ENCODE measurements around the gene GAL3ST1. TPM values are rescaled to one million over a fixed set of nuclear protein-coding genes. Genes with fewer than 3 reads are reported as not detected.
"Not testable (repeated sequence)": the region's sequence is repeated elsewhere in the genome, so short reads cannot be mapped to it uniquely, and the experiment has no call there.

GAL3ST1 gene
- total RNA-seq, 2 experiments from 2014 or later = not detected

GRCh38 chr22:30541511-30541910 is 33.0 kb downstream of the GAL3ST1 start:
- not testable (repeated sequence) for H3K36me3 Mint-ChIP-seq, H3K4me3 Mint-ChIP-seq, H3K9me3 Mint-ChIP-seq, H3K4me1 Mint-ChIP-seq, H3K27ac Mint-ChIP-seq, DNase-seq
- H3K27me3 Mint-ChIP-seq = peaks cover 48% of the 10 kb centered on the region

- DNase-seq = no peak
- H3K9me3 Mint-ChIP-seq = no peaks in the 10 kb centered on the region
- H3K4me1 Mint-ChIP-seq = peaks cover 8% of the 10 kb centered on the region
- no peak overlapping the region for H3K4me3 Mint-ChIP-seq
- H3K36me3 Mint-ChIP-seq = no peaks in the 10 kb centered on the region
- peaks cover 37% of the 10 kb centered on the region for H3K27me3 Mint-ChIP-seq
- H3K27ac Mint-ChIP-seq = no peak overlapping the region
Observed at GRCh38 chr22:30539368-30539767, 35.1 kb downstream of the GAL3ST1 start.

GRCh38 chr22:30538280-30538679 is 36.2 kb downstream of the GAL3ST1 start:
- DNase-seq = no peak
- Mint-ChIP-seq H3K36me3 (no peaks in the 10 kb centered on the region), H3K27ac (no peak overlapping the region), H3K27me3 (peaks cover 30% of the 10 kb centered on the region), H3K4me3 (no peak overlapping the region), H3K9me3 (no peaks in the 10 kb centered on the region), H3K4me1 (peaks cover 8% of the 10 kb centered on the region)

- no peak overlapping the region for H3K4me3 Mint-ChIP-seq
- DNase-seq = no peak
- H3K27ac Mint-ChIP-seq = no peak overlapping the region
- no peaks in the 10 kb centered on the region for H3K36me3 Mint-ChIP-seq
- peaks cover 21% of the 10 kb centered on the region for H3K27me3 Mint-ChIP-seq
- H3K4me1 Mint-ChIP-seq = peaks cover 3% of the 10 kb centered on the region
- H3K9me3 Mint-ChIP-seq = no peaks in the 10 kb centered on the region
Observed at GRCh38 chr22:30537083-30537731, 37.3 kb downstream of the GAL3ST1 start.

- Mint-ChIP-seq H3K27ac (no peak overlapping the region), H3K4me1 (peaks cover 3% of the 10 kb centered on the region), H3K36me3 (no peaks in the 10 kb centered on the region), H3K4me3 (no peak overlapping the region), H3K27me3 (peaks cover 4% of the 10 kb centered on the region), H3K9me3 (no peaks in the 10 kb centered on the region)
- DNase-seq = no peak
Observed at GRCh38 chr22:30535182-30535581, 39.3 kb downstream of the GAL3ST1 start.

GRCh38 chr22:30531651-30532608 is 42.5 kb downstream of the GAL3ST1 start:
- DNase-seq = no peak
- peaks cover 3% of the 10 kb centered on the region for H3K4me1 Mint-ChIP-seq
- no peaks in the 10 kb centered on the region for H3K36me3 Mint-ChIP-seq
- H3K27ac Mint-ChIP-seq = no peak overlapping the region
- no peak overlapping the region for H3K4me3 Mint-ChIP-seq
- H3K9me3 Mint-ChIP-seq = no peaks in the 10 kb centered on the region
- H3K27me3 Mint-ChIP-seq = no peaks in the 10 kb centered on the region

- no peaks in the 10 kb centered on the region for H3K4me1 Mint-ChIP-seq
- DNase-seq = no peak
- H3K36me3 Mint-ChIP-seq = no peaks in the 10 kb centered on the region
- no peak overlapping the region for H3K27ac Mint-ChIP-seq
- H3K27me3 Mint-ChIP-seq = no peaks in the 10 kb centered on the region
- H3K4me3 Mint-ChIP-seq = no peak overlapping the region
- H3K9me3 Mint-ChIP-seq = no peaks in the 10 kb centered on the region
Observed at GRCh38 chr22:30526656-30527055, 47.8 kb downstream of the GAL3ST1 start.

GRCh38 chr22:30523646-30524489 is 50.6 kb downstream of the GAL3ST1 start:
- Mint-ChIP-seq H3K27ac (no peak overlapping the region), H3K27me3 (no peaks in the 10 kb centered on the region), H3K4me3 (no peak overlapping the region), H3K4me1 (no peaks in the 10 kb centered on the region), H3K9me3 (no peaks in the 10 kb centered on the region), H3K36me3 (no peaks in the 10 kb centered on the region)
- no peak for DNase-seq

- Mint-ChIP-seq H3K36me3 (no peaks in the 10 kb centered on the region), H3K27me3 (no peaks in the 10 kb centered on the region), H3K9me3 (no peaks in the 10 kb centered on the region), H3K4me3 (no peak overlapping the region), H3K27ac (no peak overlapping the region), H3K4me1 (no peaks in the 10 kb centered on the region)
- DNase-seq = no peak
Observed at GRCh38 chr22:30521368-30522156, 52.9 kb downstream of the GAL3ST1 start.

- Mint-ChIP-seq H3K36me3 (no peaks in the 10 kb centered on the region), H3K4me1 (no peaks in the 10 kb centered on the region), H3K4me3 (no peak overlapping the region), H3K9me3 (no peaks in the 10 kb centered on the region), H3K27ac (no peak overlapping the region), H3K27me3 (no peaks in the 10 kb centered on the region)
- DNase-seq = no peak
Observed at GRCh38 chr22:30519842-30520425, 54.5 kb downstream of the GAL3ST1 start.

- H3K36me3 Mint-ChIP-seq = no peaks in the 10 kb centered on the region
- H3K4me1 Mint-ChIP-seq = no peaks in the 10 kb centered on the region
- no peaks in the 10 kb centered on the region for H3K9me3 Mint-ChIP-seq
- no peaks in the 10 kb centered on the region for H3K27me3 Mint-ChIP-seq
- DNase-seq = no peak
- no peak overlapping the region for H3K27ac Mint-ChIP-seq
- H3K4me3 Mint-ChIP-seq = no peak overlapping the region
Observed at GRCh38 chr22:30516731-30517130, 57.7 kb downstream of the GAL3ST1 start.

GRCh38 chr22:30516273-30516672 is 58.2 kb downstream of the GAL3ST1 start:
- Mint-ChIP-seq H3K4me3 (no peak overlapping the region), H3K9me3 (no peaks in the 10 kb centered on the region), H3K4me1 (no peaks in the 10 kb centered on the region), H3K36me3 (no peaks in the 10 kb centered on the region), H3K27ac (no peak overlapping the region), H3K27me3 (no peaks in the 10 kb centered on the region)
- no peak for DNase-seq

GRCh38 chr22:30514252-30514651 is 60.2 kb downstream of the GAL3ST1 start:
- no peaks in the 10 kb centered on the region for H3K27me3 Mint-ChIP-seq
- DNase-seq = no peak
- no peaks in the 10 kb centered on the region for H3K9me3 Mint-ChIP-seq
- H3K4me1 Mint-ChIP-seq = no peaks in the 10 kb centered on the region
- H3K27ac Mint-ChIP-seq = no peak overlapping the region
- no peaks in the 10 kb centered on the region for H3K36me3 Mint-ChIP-seq
- H3K4me3 Mint-ChIP-seq = no peak overlapping the region

GRCh38 chr22:30513462-30513861 is 61.0 kb downstream of the GAL3ST1 start:
- H3K36me3 Mint-ChIP-seq = no peaks in the 10 kb centered on the region
- H3K27ac Mint-ChIP-seq = no peak overlapping the region
- no peak for DNase-seq
- no peaks in the 10 kb centered on the region for H3K27me3 Mint-ChIP-seq
- no peaks in the 10 kb centered on the region for H3K4me1 Mint-ChIP-seq
- no peaks in the 10 kb centered on the region for H3K9me3 Mint-ChIP-seq
- H3K4me3 Mint-ChIP-seq = no peak overlapping the region

All from activated naive CD8-positive, alpha-beta T cell treated with anti-CD3 and anti-CD28 coated beads for 36 hours (primary cell).